ENCODE results near the gene SFMBT1.
A peak's percentile ranks its signal among the peaks of the same experiment; 100 is the strongest.
"Not testable (repeated sequence)": the region's sequence is repeated elsewhere in the genome, so short reads cannot be mapped to it uniquely, and the experiment has no call there.

The SFMBT1 gene

GRCh38 chr3:53035018-53035417 is 10.9 kb downstream of the SFMBT1 start:
- DNase-seq: not testable (repeated sequence)

- not testable (repeated sequence) for DNase-seq
Observed at GRCh38 chr3:53034411-53034810, 11.5 kb downstream of the SFMBT1 start.

- DNase-seq: no peak
Observed at GRCh38 chr3:53032609-53033008, 13.3 kb downstream of the SFMBT1 start.

- DNase-seq: peak; percentile 70
Observed at GRCh38 chr3:53030619-53031449, 15.0 kb downstream of the SFMBT1 start.

GRCh38 chr3:53028641-53029040 is 17.2 kb downstream of the SFMBT1 start:
- no peak for DNase-seq

- DNase-seq: no peak
Observed at GRCh38 chr3:53027254-53027844, 18.5 kb downstream of the SFMBT1 start.

- no peak for DNase-seq
Observed at GRCh38 chr3:53026382-53027162, 19.3 kb downstream of the SFMBT1 start.

GRCh38 chr3:53024315-53024714 is 21.6 kb downstream of the SFMBT1 start:
- no peak for DNase-seq

- no peak for DNase-seq
Observed at GRCh38 chr3:53023072-53023823, 22.6 kb downstream of the SFMBT1 start.

GRCh38 chr3:53022647-53023046 is 23.2 kb downstream of the SFMBT1 start:
- no peak for DNase-seq

- DNase-seq: no peak
Observed at GRCh38 chr3:53016236-53016635, 29.6 kb downstream of the SFMBT1 start.

- DNase-seq: no peak
Observed at GRCh38 chr3:53011324-53011723, 34.5 kb downstream of the SFMBT1 start.

GRCh38 chr3:53009826-53010539 is 35.9 kb downstream of the SFMBT1 start:
- no peak for DNase-seq

- DNase-seq: no peak
Observed at GRCh38 chr3:53008932-53009331, 36.9 kb downstream of the SFMBT1 start.

- no peak for DNase-seq
Observed at GRCh38 chr3:53005854-53006513, 39.9 kb downstream of the SFMBT1 start.

- DNase-seq: no peak
Observed at GRCh38 chr3:53005338-53005737, 40.5 kb downstream of the SFMBT1 start.

GRCh38 chr3:53003320-53003719 is 42.6 kb downstream of the SFMBT1 start:
- no peak for DNase-seq

GRCh38 chr3:52998771-52999513 is 46.9 kb downstream of the SFMBT1 start:
- no peak for DNase-seq

GRCh38 chr3:52990637-52991036 is 55.2 kb downstream of the SFMBT1 start:
- DNase-seq: no peak

- DNase-seq: no peak
Observed at GRCh38 chr3:52986938-52987337, 58.9 kb downstream of the SFMBT1 start.

GRCh38 chr3:52986049-52986448 is 59.8 kb downstream of the SFMBT1 start:
- DNase-seq: no peak
